SK-N-SH (cell line): ENCODE data around the gene CFAP99. TPM values are rescaled to one million over a fixed set of nuclear protein-coding genes. Genes with fewer than 3 reads are reported as not detected.

Experiments used
- CTCF ChIA-PET: fragments of 300-600, 350-600 bp; formaldehyde crosslinking; extraction: SDS; loops from one replicate; lab custom pipeline; 2021; lab: Yijun Ruan, JAX
- POLR2A ChIA-PET: fragments of 350-600 bp; sonication (Branson Sonifier 250); formaldehyde crosslinking; extraction: SDS; loops from one replicate; lab custom pipeline; 2020; ENCODE audit warnings: antibody characterized with exemption, inconsistent platforms; lab: Yijun Ruan, JAX
- DNase-seq: peaks from one replicate; pipeline ENCODE4 v3.0.0; 2012
- H2AFZ ChIP-seq: fragments of 200-600 bp; sonication (generic); 2 replicates; pipeline ENCODE4 v1.8.1; 2016; ENCODE audit warnings: antibody characterized with exemption, mild to moderate bottlenecking, low read depth
- H3F3A ChIP-seq: fragments of 200-600 bp; sonication (generic); replicated peaks from 2 replicates; pipeline ENCODE3; 2016; ENCODE audit warnings: antibody characterized with exemption, mild to moderate bottlenecking; ENCODE audit not compliant: insufficient read depth
- H3K27ac ChIP-seq, 2 experiments: fragments of 200-500 bp in 1 of 2; fragments of 200-600 bp in 1 of 2; sonication (Bioruptor generic) in 1 of 2; sonication (generic), shearing (Covaris generic) in 1 of 2; 2 replicates each; pipeline versions ENCODE4 v1.5.1 to v1.6.1; 2014 to 2016; ENCODE audit warnings: low read depth in 2 of 2, inconsistent platforms in 1 of 2, low read length in 1 of 2, mild to moderate bottlenecking in 1 of 2, mixed read lengths in 1 of 2
- H3K27me3 ChIP-seq: fragments of 200-600 bp; sonication (generic), shearing (Covaris generic); 2 replicates; pipeline ENCODE4 v1.6.1; 2016; ENCODE audit warnings: mixed run types; ENCODE audit not compliant: insufficient read depth
- H3K36me3 ChIP-seq, 2 experiments: fragments of 200-500 bp in 1 of 2; fragments of 200-600 bp in 1 of 2; sonication (Bioruptor generic) in 1 of 2; sonication (generic) in 1 of 2; replicated peaks in 1 of 2; 2 replicates each; pipeline versions ENCODE3 to v1.5.1; 2014 to 2016; ENCODE audit warnings: low read length in 1 of 2, mild to moderate bottlenecking in 1 of 2; ENCODE audit not compliant: insufficient read depth in 2 of 2, control insufficient read depth in 1 of 2
- H3K4me1 ChIP-seq, 2 experiments: fragments of 200-500 bp in 1 of 2; fragments of 200-600 bp in 1 of 2; sonication (Bioruptor generic) in 1 of 2; sonication (generic), shearing (Covaris generic) in 1 of 2; 2 replicates each; pipeline versions ENCODE4 v1.5.1 to v1.6.1; 2014 to 2016; ENCODE audit warnings: low read depth in 1 of 2, low read length in 1 of 2, mixed run types in 1 of 2; ENCODE audit not compliant: insufficient read depth in 2 of 2, control insufficient read depth in 1 of 2
- H3K4me2 ChIP-seq: fragments of 200-600 bp; sonication (generic), shearing (Covaris generic); 2 replicates; pipeline ENCODE4 v1.6.1; 2017; ENCODE audit warnings: mixed run types
- H3K4me3 ChIP-seq, 2 experiments: fragments of 200-500 bp in 1 of 2; fragments of 200-600 bp in 1 of 2; sonication (Bioruptor generic) in 1 of 2; sonication (generic), shearing (Covaris generic) in 1 of 2; 2 replicates each; pipeline versions ENCODE4 v1.5.1 to v1.8.1; 2014 to 2016; ENCODE audit warnings: low read depth in 2 of 2, inconsistent platforms in 1 of 2, low read length in 1 of 2, mild to moderate bottlenecking in 1 of 2, mixed read lengths in 1 of 2, moderate library complexity in 1 of 2
- H3K79me2 ChIP-seq: fragments of 200-600 bp; sonication (generic); 2 replicates; pipeline ENCODE4 v1.8.1; 2017; ENCODE audit warnings: mild to moderate bottlenecking; ENCODE audit not compliant: insufficient read depth
- H3K9ac ChIP-seq: fragments of 200-600 bp; sonication (generic); 2 replicates; pipeline ENCODE4 v1.6.1; 2017; ENCODE audit warnings: mixed run types
- H3K9me2 ChIP-seq: fragments of 200-600 bp; sonication (generic); 2 replicates; pipeline ENCODE4 v1.6.1; 2017; ENCODE audit warnings: mixed run types
- H3K9me3 ChIP-seq: fragments of 200-600 bp; sonication (generic); 2 replicates; pipeline ENCODE4 v1.6.1; 2017; ENCODE audit warnings: mixed run types, mild to moderate bottlenecking, moderate library complexity
- H4K20me1 ChIP-seq: fragments of 200-600 bp; sonication (generic); 2 replicates; pipeline ENCODE4 v1.6.1; 2017; ENCODE audit warnings: mild to moderate bottlenecking, mixed run types; ENCODE audit not compliant: insufficient read depth
- ELF1 ChIP-seq: IDR thresholded peaks from 2 replicates; pipeline ENCODE4 v1.4.0; 2012
- EZH2phosphoT487 ChIP-seq: fragments of 200-600 bp; sonication (generic); IDR thresholded peaks from 2 replicates; pipeline ENCODE4 v1.6.1; 2017; ENCODE audit warnings: low read depth, mixed run types, mild to moderate bottlenecking, antibody characterized with exemption, moderate library complexity, borderline replicate concordance
- FOSL2 ChIP-seq: IDR thresholded peaks from 2 replicates; pipeline ENCODE4 v1.4.0; 2012; ENCODE audit warnings: low read depth, mild to moderate bottlenecking, moderate library complexity, borderline replicate concordance
- FOXM1 ChIP-seq: IDR thresholded peaks from 2 replicates; pipeline ENCODE4 v1.4.0; 2012; ENCODE audit warnings: low read depth, mild to moderate bottlenecking
- GABPA ChIP-seq: IDR thresholded peaks from 2 replicates; pipeline ENCODE4 v1.4.0; 2012; ENCODE audit warnings: low read depth, mild to moderate bottlenecking
- GATA2 ChIP-seq: sonication (generic); formaldehyde crosslinking; IDR thresholded peaks from 2 replicates; pipeline ENCODE4 v1.5.0; 2020; ENCODE audit warnings: mild to moderate bottlenecking, missing genetic modification reagents
- JUND ChIP-seq: IDR thresholded peaks from 2 replicates; pipeline ENCODE4 v1.4.0; 2012
- MEF2A ChIP-seq: IDR thresholded peaks from 2 replicates; pipeline ENCODE4 v1.4.0; 2012; ENCODE audit warnings: low read depth, borderline replicate concordance
- MXI1 ChIP-seq: IDR thresholded peaks from 2 replicates; pipeline ENCODE4 v1.6.1; 2012; ENCODE audit warnings: mild to moderate bottlenecking, low read depth, low read length, improper control_type of control experiment
- SMC3 ChIP-seq: IDR thresholded peaks from 2 replicates; pipeline ENCODE4 v1.6.1; 2012; ENCODE audit warnings: low read depth, low read length, improper control_type of control experiment
- TEAD4 ChIP-seq: IDR thresholded peaks from 2 replicates; pipeline ENCODE4 v1.4.0; 2012; ENCODE audit warnings: mild to moderate bottlenecking, borderline replicate concordance; ENCODE audit not compliant: insufficient read depth
- USF1 ChIP-seq: IDR thresholded peaks from 2 replicates; pipeline ENCODE4 v1.4.0; 2012; ENCODE audit warnings: low read depth, borderline replicate concordance
- YY1 ChIP-seq: IDR thresholded peaks from 2 replicates; pipeline ENCODE4 v1.4.0; 2012; ENCODE audit warnings: low read depth, mild to moderate bottlenecking
- WGBS: methylation state at CpG from one replicate; pipeline ENCODE4 v1.1.6; 2017; ENCODE audit warnings: low lambda C conversion rate; 5-methylcytosine and 5-hydroxymethylcytosine counted together
- polyA plus RNA-seq, 3 experiments: library from polyadenylated mRNA; depleted of rRNA; stranded (reverse); fragments of >200 nt; gene quantifications; 2 replicates each; pipeline ENCODE4 v1.2.3, GENCODE V29; 2012
- TF ChIP-seq, protein P1 (sequence below): IDR thresholded peaks from 2 replicates; pipeline ENCODE4; 2012

Gene CFAP99
- polyA plus RNA-seq, 1 of the 3 experiments (the other 2 are of a cell fraction): 0.13 TPM

- no peaks in the 10 kb centered on the region for H4K20me1 ChIP-seq
- peaks cover 36% of the 10 kb centered on the region for H3K27me3 ChIP-seq
- H3K27ac ChIP-seq: no peak overlapping the region
- no peaks in the 10 kb centered on the region for H3K9me3 ChIP-seq
- peak; percentile 63 for DNase-seq
- WGBS: 12% methylated on average over 20 of the region's 55 CpGs
- H3F3A ChIP-seq: peaks cover 29% of the 10 kb centered on the region
- H3K79me2 ChIP-seq: no peaks in the 10 kb centered on the region
- H3K36me3 ChIP-seq: no peaks in the 10 kb centered on the region
- H3K4me1 ChIP-seq: peaks cover 11 to 51% of the 10 kb centered on the region in 2 experiments; a peak in 2 of 4 replicates
- no peak for TF ChIP-seq GABPA
- TF ChIP-seq ELF1: no peak
- no peak for TF ChIP-seq YY1
- TF ChIP-seq GATA2 (CRISPR knock-in tag): no peak
- no peak for TF ChIP-seq JUND
- no peak for TF ChIP-seq SMC3
- no peak for TF ChIP-seq MXI1
- TF ChIP-seq TEAD4: no peak
- TF ChIP-seq EZH2phosphoT487: no peak
- no peak for TF ChIP-seq MEF2A
- TF ChIP-seq, protein P1, sequence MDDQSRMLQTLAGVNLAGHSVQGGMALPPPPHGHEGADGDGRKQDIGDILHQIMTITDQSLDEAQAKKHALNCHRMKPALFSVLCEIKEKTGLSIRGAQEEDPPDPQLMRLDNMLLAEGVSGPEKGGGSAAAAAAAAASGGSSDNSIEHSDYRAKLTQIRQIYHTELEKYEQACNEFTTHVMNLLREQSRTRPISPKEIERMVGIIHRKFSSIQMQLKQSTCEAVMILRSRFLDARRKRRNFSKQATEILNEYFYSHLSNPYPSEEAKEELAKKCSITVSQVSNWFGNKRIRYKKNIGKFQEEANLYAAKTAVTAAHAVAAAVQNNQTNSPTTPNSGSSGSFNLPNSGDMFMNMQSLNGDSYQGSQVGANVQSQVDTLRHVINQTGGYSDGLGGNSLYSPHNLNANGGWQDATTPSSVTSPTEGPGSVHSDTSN: no peak
- TF ChIP-seq FOXM1: no peak
- no peak overlapping the region for H3K9ac ChIP-seq
- H3K9me2 ChIP-seq: no peaks in the 10 kb centered on the region
- H3K4me2 ChIP-seq: peak overlapping the region; percentile 53; the same call in 1 of the 2 replicates
- ChIA-PET POLR2A (interaction anchor here (1.2 kb wide), 1 partner anchor 119 kb away, joined by 3 read pairs; no protein-coding TSS in a partner anchor), CTCF (interaction anchor here (0.7 to 6.3 kb wide), 5 partner anchors 17 to 196 kb away, joined by 3 to 30 read pairs (median 3); no protein-coding TSS in a partner anchor)
- H3K4me3 ChIP-seq: peak overlapping the region; percentile 38 to 75; a peak in 3 of 4 replicates
- H2AFZ ChIP-seq: no peak overlapping the region
Measured at GRCh38 chr4:2416564-2417225, 2.1 kb upstream of the CFAP99 start.

DNA sequence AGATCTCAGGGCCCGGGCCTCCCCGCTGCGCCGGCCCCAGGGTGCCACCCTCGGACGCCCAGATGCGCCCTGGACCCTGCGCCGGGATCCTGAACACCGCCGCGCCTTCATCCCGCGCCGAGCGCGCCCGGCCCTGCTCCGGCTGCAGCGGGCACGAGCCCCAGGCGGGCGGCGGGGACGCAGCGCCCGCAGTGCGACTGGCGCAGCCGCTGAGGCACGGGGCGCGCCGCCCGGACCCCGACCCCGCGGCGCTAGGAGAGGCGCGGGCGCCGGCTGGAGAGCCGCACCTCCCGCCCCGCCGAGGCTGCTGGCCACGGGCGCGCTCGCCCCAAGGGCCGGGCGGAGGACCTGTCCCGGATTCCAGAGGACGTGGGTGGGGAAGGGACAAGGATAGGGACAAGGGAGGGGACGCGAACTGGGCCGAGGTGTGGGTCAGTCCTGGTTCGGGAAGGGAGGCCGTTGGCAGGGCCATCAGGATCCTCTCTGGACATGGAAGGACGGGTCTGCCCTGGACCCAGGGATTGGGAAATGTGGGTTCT, 1.5 kb upstream of the CFAP99 start:
- Histone ChIP-seq H3K4me1 (peaks cover 11 to 45% of the 10 kb centered on the region in 2 experiments; a peak in 2 of 4 replicates), H3K27ac (no peak overlapping the region), H3K27me3 (peaks cover 42% of the 10 kb centered on the region), H3K4me3 (peak overlapping the region; percentile 61 to 75), H3K9me2 (no peaks in the 10 kb centered on the region), H3F3A (peaks cover 26% of the 10 kb centered on the region), H3K36me3 (no peaks in the 10 kb centered on the region), H3K79me2 (no peaks in the 10 kb centered on the region), H2AFZ (no peak overlapping the region), H3K9me3 (no peaks in the 10 kb centered on the region), H4K20me1 (no peaks in the 10 kb centered on the region), H3K4me2 (peak overlapping the region; percentile 83), H3K9ac (no peak overlapping the region)
- peak; percentile 78 for DNase-seq
- ChIA-PET CTCF (interaction anchor here (1.5 to 6.3 kb wide), 2 partner anchors 19 to 197 kb away, joined by 4 to 30 read pairs; no protein-coding TSS in a partner anchor), POLR2A (no interaction called here)
- TF ChIP-seq MXI1 (no peak), FOSL2 (no peak), USF1 (no peak)
- WGBS: 2% methylated on average over 9 of the region's 61 CpGs
